ENCODE data around the gene TRAP1. TPM values are rescaled to one million over a fixed set of nuclear protein-coding genes. Genes with fewer than 3 reads are reported as not detected.
A peak's percentile ranks its signal among the peaks of the same experiment; 100 is the strongest.

Gene TRAP1
- total and polyA plus RNA-seq, 11 donors = 65.4 to 142 (median 110) TPM

- intact Hi-C loops (cut with DNase I) = no loop called here
- 91 to 93% (median 92%) methylated on average over 10 of the region's 10 CpGs for WGBS, 4 donors
- TF ChIP-seq CTCF (IDR thresholded peaks at IDR 0.05) (no peak), POLR2A (IDR thresholded peaks at IDR 0.05) (no peak)
- Histone ChIP-seq H3K4me3 (no peak overlapping the region), H3K4me1 (no peaks in the 10 kb centered on the region), H3K9me3 (no peaks in the 10 kb centered on the region), H3K27ac (no peak overlapping the region), H3K36me3 (peaks cover 0 to 13% (median 0%) of the 10 kb centered on the region in 9 donors), H3K27me3 (no peaks in the 10 kb centered on the region)
- ATAC-seq = no peak
- DNase-seq = no peak
Observed at GRCh38 chr16:3706253-3707012, 10.9 kb downstream of the TRAP1 start.

GRCh38 chr16:3702082-3702481, 15.2 kb downstream of the TRAP1 start:
- TF ChIP-seq CTCF (IDR thresholded peaks at IDR 0.05) (no peak), POLR2A (IDR thresholded peaks at IDR 0.05) (no peak)
- peak in 1 of 5 donors; percentile 3 for DNase-seq
- intact Hi-C loops (cut with DNase I) = no loop called here

GRCh38 chr16:3701531-3701930, 15.8 kb downstream of the TRAP1 start:
- Histone ChIP-seq H3K9me3 (no peaks in the 10 kb centered on the region), H3K4me3 (no peak overlapping the region), H3K27ac (no peak overlapping the region), H3K36me3 (peaks cover 0 to 7% (median 0%) of the 10 kb centered on the region in 9 donors), H3K4me1 (peaks cover 0 to 5% (median 0%) of the 10 kb centered on the region in 12 donors), H3K27me3 (no peaks in the 10 kb centered on the region)
- intact Hi-C loops (cut with DNase I) = no loop called here
- no peak for DNase-seq
- WGBS, 4 donors = 77 to 84% (median 82%) methylated on average over 4 of the region's 4 CpGs
- no peak for ATAC-seq
- TF ChIP-seq POLR2A (IDR thresholded peaks at IDR 0.05) = no peak
- TF ChIP-seq CTCF (IDR thresholded peaks at IDR 0.05) = no peak

More at GRCh38 chr16:3702082-3702481, 15.2 kb downstream of the TRAP1 start:
- ATAC-seq = no peak
- WGBS, 4 donors = 93 to 97% (median 95%) methylated on average over 7 of the region's 7 CpGs
- H3K27me3 ChIP-seq = no peaks in the 10 kb centered on the region
- H3K4me1 ChIP-seq = no peaks in the 10 kb centered on the region
- no peak overlapping the region for H3K27ac ChIP-seq
- H3K4me3 ChIP-seq = no peak overlapping the region
- peaks cover 0 to 7% (median 0%) of the 10 kb centered on the region in 9 donors for H3K36me3 ChIP-seq
- no peaks in the 10 kb centered on the region for H3K9me3 ChIP-seq

GRCh38 chr16:3698941-3699340, 18.4 kb downstream of the TRAP1 start:
- Histone ChIP-seq H3K9me3 (no peaks in the 10 kb centered on the region), H3K4me3 (no peak overlapping the region), H3K27me3 (no peaks in the 10 kb centered on the region), H3K27ac (no peak overlapping the region), H3K4me1 (peaks cover 0 to 11% (median 0%) of the 10 kb centered on the region in 12 donors), H3K36me3 (peaks cover 0 to 7% (median 0%) of the 10 kb centered on the region in 9 donors)
- peak in 2 of 5 donors; percentile 13 to 38 for DNase-seq
- WGBS, 4 donors = 70 to 84% (median 78%) methylated on average over 4 of the region's 4 CpGs
- TF ChIP-seq POLR2A (IDR thresholded peaks at IDR 0.05) (no peak), CTCF (IDR thresholded peaks at IDR 0.05) (no peak)
- ATAC-seq = peak in 1 of 4 donors; percentile 55
- intact Hi-C loops (cut with DNase I) = no loop called here
